ENCODE measurements around the gene CASZ1.

GRCh38 chr1:10588640-10589039 is 207.8 kb downstream of the CASZ1 start:
- no peak for TF ChIP-seq POLR2A (IDR thresholded peaks at IDR 0.05)
- TF ChIP-seq CTCF (IDR thresholded peaks at IDR 0.05), result no peak

Data from esophagus squamous epithelium (tissue), 4 donors.